Upper lobe of left lung (tissue), 4 donors: ENCODE results near the gene PALLD.

Experiments used
- CTCF ChIP-seq, 6 experiments: fragments of 450-650 bp in 4 of 6; fragments of 200-600 bp in 2 of 6; sonication (generic) in 2 of 6; IDR thresholded peaks; one replicate each; pipeline ENCODE4 v1.5.1; 2016 to 2019; ENCODE audit warnings: antibody characterized with exemption in 6 of 6
- POLR2A ChIP-seq, 4 donors: fragments of 450-650 bp; IDR thresholded peaks; one replicate each; pipeline ENCODE4 v1.5.1; 2016 to 2017; ENCODE audit warnings: antibody characterized with exemption in 4 of 4, mild to moderate bottlenecking in 2 of 4

DNA sequence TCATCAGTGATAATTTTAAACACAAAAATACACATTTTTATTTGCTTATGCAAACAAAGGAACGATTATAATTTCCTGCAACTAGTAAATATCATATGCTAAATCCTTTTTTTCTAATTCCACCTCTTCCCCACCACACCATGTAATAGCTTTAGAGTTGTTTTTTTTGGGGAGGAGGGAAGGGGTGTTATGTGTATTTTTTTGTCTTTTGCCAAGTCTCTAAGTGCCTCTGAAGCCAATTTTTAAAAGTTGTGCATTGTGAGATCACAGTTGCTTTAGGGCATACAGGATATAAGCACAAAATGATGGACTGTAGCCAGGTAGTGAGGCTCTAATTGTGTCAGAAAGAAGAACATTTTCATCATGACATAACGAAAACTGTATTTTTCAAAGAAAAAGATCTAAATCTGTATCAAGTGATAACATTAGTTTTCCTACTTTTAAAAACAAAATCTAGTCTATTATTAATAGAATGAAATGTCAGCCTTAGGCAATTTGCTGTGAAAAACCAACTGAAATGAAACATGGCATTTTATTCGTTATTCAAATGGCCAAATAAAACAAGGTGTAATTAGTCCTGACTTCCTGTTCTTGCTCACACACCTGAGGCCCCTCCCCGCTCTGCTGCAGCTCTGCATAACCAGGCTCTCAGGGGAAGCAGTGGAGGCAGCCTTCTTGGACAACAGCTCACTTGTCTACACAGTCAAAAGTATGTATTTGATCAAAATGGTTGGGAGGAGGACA, 157.4 kb downstream of the PALLD start:
- no peak for TF ChIP-seq CTCF (IDR thresholded peaks at IDR 0.05)
- no peak for TF ChIP-seq POLR2A (IDR thresholded peaks at IDR 0.05)
